ENCODE measurements around the gene CIRBP.

Gene CIRBP

DNA sequence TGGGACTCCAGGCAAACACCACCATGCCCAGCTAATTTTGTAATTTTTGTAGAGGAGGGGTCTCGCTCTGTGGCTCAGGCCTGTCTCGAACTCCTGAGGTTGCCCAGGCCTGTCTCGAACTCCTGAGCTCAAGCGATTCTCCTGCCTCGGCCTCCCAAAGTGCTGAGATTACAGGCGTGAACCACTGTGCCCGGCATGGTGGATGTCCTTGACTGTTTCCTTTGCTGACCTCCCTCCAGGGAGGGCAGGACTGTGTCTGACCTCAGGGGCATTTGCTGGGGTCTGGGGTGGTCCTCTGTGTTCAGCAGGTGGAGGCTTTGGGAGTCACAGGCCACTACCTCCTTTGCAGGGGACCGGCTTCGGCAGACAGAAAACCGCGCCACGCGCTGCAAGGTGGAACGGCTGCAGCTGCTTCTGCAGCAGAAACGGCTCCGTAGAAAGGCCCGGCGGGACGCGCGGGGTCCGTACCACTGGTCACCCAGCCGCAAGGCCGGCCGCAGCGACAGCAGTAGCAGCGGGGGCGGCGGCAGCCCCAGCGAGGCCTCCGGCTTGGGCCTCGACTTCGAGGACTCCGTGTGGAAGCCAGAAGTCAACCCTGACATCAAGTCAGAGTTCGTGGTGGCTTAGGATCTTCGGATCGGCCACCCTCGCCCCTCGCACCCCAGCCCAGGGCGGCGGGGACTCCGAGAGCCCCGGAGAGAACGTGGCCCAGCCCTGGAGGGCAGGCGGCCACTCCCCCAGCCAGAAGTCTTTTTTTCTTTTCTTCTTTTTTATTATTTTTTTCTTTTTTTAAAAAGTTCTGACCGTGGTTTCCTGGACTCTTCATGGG is 12.3 kb upstream of the CIRBP start:
- Histone ChIP-seq H3K4me3 (ENCODE audit: low read depth in 1 of 5, low read length in 5 of 5) (no peak overlapping the region), H3K27me3 (ENCODE audit: control insufficient read depth in 5 of 5, insufficient read depth in 4 of 5, low read length in 5 of 5) (peaks cover 0 to 6% (median 0%) of the 10 kb centered on the region in 5 donors), H3K4me1 (ENCODE audit: control insufficient read depth in 5 of 5, insufficient read depth in 5 of 5, low read length in 5 of 5) (peaks cover 8 to 85% (median 73%) of the 10 kb centered on the region in 5 donors), H3K9ac (ENCODE audit: low read length in 5 of 5) (no peak overlapping the region), H3K27ac (ENCODE audit: low read depth, low read length) (peak overlapping the region; percentile 10), H3K9me3 (ENCODE audit: control insufficient read depth in 5 of 5, low read length in 5 of 5) (peaks cover 0 to 2% (median 0%) of the 10 kb centered on the region in 5 donors), H3K36me3 (ENCODE audit: control insufficient read depth in 5 of 5, insufficient read depth in 5 of 5, low read length in 5 of 5) (peaks cover 0 to 46% (median 35%) of the 10 kb centered on the region in 5 donors)

DNA sequence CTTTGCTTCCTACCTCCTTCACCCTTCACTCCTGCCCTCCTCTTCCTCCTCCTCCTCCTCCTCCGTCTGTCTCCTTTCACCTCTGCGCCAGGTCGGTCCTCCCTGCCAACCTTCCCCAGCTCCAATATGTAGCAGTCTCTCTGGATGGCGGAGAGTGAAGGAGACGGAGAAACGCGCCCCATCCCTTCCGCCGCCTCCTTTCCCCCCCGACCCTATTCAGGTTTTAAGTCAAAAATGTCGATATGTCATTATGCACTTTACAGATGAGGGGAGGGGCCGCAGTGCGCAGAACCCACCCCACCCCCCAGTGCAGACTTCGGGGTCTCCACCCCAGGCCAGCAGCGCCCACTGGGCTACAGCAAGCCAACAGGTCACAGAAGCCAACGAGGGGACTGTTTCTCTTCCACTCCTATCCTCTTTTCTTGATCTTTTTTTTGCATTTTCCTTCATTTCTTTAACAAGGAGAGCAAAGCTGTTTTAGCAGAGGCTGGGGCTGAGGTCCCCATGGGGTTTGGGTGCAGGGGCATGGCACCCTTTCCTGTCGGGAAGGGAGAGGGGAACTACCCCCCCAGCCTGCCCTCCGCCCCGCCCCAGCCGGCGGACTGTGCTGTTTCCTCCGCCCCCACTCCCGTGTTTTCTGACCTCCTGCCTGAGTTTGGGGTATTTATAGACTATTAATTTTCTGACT is 11.5 kb upstream of the CIRBP start:
- Histone ChIP-seq H3K4me3 (ENCODE audit: low read depth in 1 of 5, low read length in 5 of 5) (no peak overlapping the region), H3K36me3 (ENCODE audit: control insufficient read depth in 5 of 5, insufficient read depth in 5 of 5, low read length in 5 of 5) (peaks cover 0 to 45% (median 34%) of the 10 kb centered on the region in 5 donors), H3K27me3 (ENCODE audit: control insufficient read depth in 5 of 5, insufficient read depth in 4 of 5, low read length in 5 of 5) (peaks cover 0 to 6% (median 0%) of the 10 kb centered on the region in 5 donors), H3K9me3 (ENCODE audit: control insufficient read depth in 5 of 5, low read length in 5 of 5) (peaks cover 0 to 2% (median 0%) of the 10 kb centered on the region in 5 donors), H3K27ac (ENCODE audit: low read depth, low read length) (peak overlapping the region; percentile 90), H3K9ac (ENCODE audit: low read length in 5 of 5) (no peak overlapping the region), H3K4me1 (ENCODE audit: control insufficient read depth in 5 of 5, insufficient read depth in 5 of 5, low read length in 5 of 5) (peaks cover 10 to 89% (median 79%) of the 10 kb centered on the region in 5 donors)

GRCh38 chr19:1258163-1258492 is 11.0 kb upstream of the CIRBP start:
- Histone ChIP-seq H3K27me3 (ENCODE audit: control insufficient read depth in 5 of 5, insufficient read depth in 4 of 5, low read length in 5 of 5) (peaks cover 0 to 6% (median 0%) of the 10 kb centered on the region in 5 donors), H3K9me3 (ENCODE audit: control insufficient read depth in 5 of 5, low read length in 5 of 5) (peaks cover 0 to 2% (median 0%) of the 10 kb centered on the region in 5 donors), H3K4me1 (ENCODE audit: control insufficient read depth in 5 of 5, insufficient read depth in 5 of 5, low read length in 5 of 5) (peaks cover 10 to 91% (median 82%) of the 10 kb centered on the region in 5 donors), H3K4me3 (ENCODE audit: low read depth in 1 of 5, low read length in 5 of 5) (peak overlapping the region in 1 of 5 donors; percentile 16), H3K27ac (ENCODE audit: low read depth, low read length) (peak overlapping the region; percentile 90), H3K36me3 (ENCODE audit: control insufficient read depth in 5 of 5, insufficient read depth in 5 of 5, low read length in 5 of 5) (peaks cover 0 to 45% (median 34%) of the 10 kb centered on the region in 5 donors), H3K9ac (ENCODE audit: low read length in 5 of 5) (peak overlapping the region in 1 of 5 donors; percentile 28)

DNA sequence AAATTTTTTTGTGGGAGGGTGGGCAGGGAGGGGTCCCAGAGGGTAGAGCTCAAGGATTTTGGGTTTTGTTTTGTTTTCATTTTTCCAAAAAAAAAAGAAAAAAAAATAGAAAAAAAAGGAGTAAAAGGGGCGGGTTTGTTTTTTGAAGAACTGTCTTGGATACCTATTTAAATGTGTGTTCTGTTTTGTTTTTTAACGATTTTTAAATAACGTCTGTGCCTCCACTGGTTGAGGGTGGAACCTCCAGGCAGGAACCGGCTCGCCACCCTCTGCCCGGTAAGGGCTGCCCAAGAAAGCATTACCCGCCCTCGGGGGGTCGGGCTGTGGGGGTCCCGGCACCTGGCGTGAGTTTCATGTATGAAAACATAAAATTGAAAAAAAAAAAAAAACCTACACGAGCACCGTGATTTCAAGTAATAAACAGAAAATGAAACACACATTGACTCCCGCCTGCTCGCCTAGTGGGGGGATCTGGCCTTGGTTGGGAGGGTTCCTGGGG is 10.4 kb upstream of the CIRBP start:
- peaks cover 0 to 44% (median 34%) of the 10 kb centered on the region in 5 donors for H3K36me3 ChIP-seq (ENCODE audit: control insufficient read depth in 5 of 5, insufficient read depth in 5 of 5, low read length in 5 of 5)
- H3K27ac ChIP-seq (ENCODE audit: low read depth, low read length): peak overlapping the region; percentile 90
- peak overlapping the region in 4 of 5 donors; percentile 24 to 97 (median 49) for H3K9ac ChIP-seq (ENCODE audit: low read length in 5 of 5)
- H3K4me1 ChIP-seq (ENCODE audit: control insufficient read depth in 5 of 5, insufficient read depth in 5 of 5, low read length in 5 of 5): peaks cover 10 to 86% (median 76%) of the 10 kb centered on the region in 5 donors
- H3K27me3 ChIP-seq (ENCODE audit: control insufficient read depth in 5 of 5, insufficient read depth in 4 of 5, low read length in 5 of 5): peaks cover 0 to 6% (median 0%) of the 10 kb centered on the region in 5 donors
- H3K9me3 ChIP-seq (ENCODE audit: control insufficient read depth in 5 of 5, low read length in 5 of 5): peaks cover 0 to 2% (median 0%) of the 10 kb centered on the region in 5 donors
- peak overlapping the region in 4 of 5 donors; percentile 36 to 81 (median 42) for H3K4me3 ChIP-seq (ENCODE audit: low read depth in 1 of 5, low read length in 5 of 5)

DNA sequence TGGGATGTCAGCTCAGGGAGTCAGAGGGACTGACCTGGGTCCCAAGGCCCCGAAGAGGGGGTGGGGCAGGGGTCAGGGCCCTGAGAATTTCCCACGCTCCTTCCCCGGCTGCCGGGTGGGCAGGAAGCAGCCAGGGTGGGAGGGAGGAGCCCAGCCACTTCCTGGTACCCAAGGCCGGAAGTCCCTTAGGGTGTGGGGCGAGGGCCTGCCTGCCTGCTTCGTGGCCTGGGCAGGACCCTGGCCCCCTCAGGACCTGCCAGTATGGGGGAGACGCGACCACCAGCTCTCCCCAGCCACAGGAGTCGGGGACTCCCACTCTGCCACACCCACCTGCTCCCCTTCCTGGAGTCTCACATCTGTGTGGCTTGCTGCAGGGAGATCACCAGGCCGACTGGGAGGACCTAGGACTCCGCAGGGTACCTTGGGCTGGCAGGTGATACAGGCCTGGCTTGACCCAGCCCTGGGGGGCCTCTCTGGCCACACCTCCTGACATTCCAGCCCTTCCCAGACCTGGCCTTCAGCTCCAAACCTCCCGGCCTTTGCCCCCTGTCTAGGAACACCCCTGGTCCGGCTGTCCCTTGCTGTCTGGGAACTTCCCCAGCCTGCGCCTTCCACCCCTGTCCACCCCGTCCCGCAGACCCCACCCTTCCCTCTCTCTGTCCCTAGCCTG is 9.8 kb upstream of the CIRBP start:
- peaks cover 10 to 80% (median 70%) of the 10 kb centered on the region in 5 donors for H3K4me1 ChIP-seq (ENCODE audit: control insufficient read depth in 5 of 5, insufficient read depth in 5 of 5, low read length in 5 of 5)
- peak overlapping the region; percentile 24 to 97 (median 59) for H3K9ac ChIP-seq (ENCODE audit: low read length in 5 of 5)

GRCh38 chr19:1259876-1260748 is 9.0 kb upstream of the CIRBP start:
- Histone ChIP-seq H3K9me3 (ENCODE audit: control insufficient read depth in 5 of 5, low read length in 5 of 5) (peaks cover 0 to 2% (median 0%) of the 10 kb centered on the region in 5 donors), H3K9ac (ENCODE audit: low read length in 5 of 5) (peak overlapping the region in 4 of 5 donors; percentile 16 to 63 (median 47)), H3K27me3 (ENCODE audit: control insufficient read depth in 5 of 5, insufficient read depth in 4 of 5, low read length in 5 of 5) (peaks cover 0 to 6% (median 0%) of the 10 kb centered on the region in 5 donors), H3K4me1 (ENCODE audit: control insufficient read depth in 5 of 5, insufficient read depth in 5 of 5, low read length in 5 of 5) (peaks cover 12 to 76% (median 65%) of the 10 kb centered on the region in 5 donors), H3K27ac (ENCODE audit: low read depth, low read length) (peak overlapping the region; percentile 90), H3K36me3 (ENCODE audit: control insufficient read depth in 5 of 5, insufficient read depth in 5 of 5, low read length in 5 of 5) (peaks cover 0 to 30% (median 22%) of the 10 kb centered on the region in 5 donors), H3K4me3 (ENCODE audit: low read depth in 1 of 5, low read length in 5 of 5) (peak overlapping the region in 3 of 5 donors; percentile 11 to 81 (median 44))

More for the DNA sequence above, 9.8 kb upstream of the CIRBP start:
- H3K27ac ChIP-seq (ENCODE audit: low read depth, low read length): peak overlapping the region; percentile 90
- peaks cover 0 to 6% (median 0%) of the 10 kb centered on the region in 5 donors for H3K27me3 ChIP-seq (ENCODE audit: control insufficient read depth in 5 of 5, insufficient read depth in 4 of 5, low read length in 5 of 5)
- peak overlapping the region in 4 of 5 donors; percentile 36 to 81 (median 42) for H3K4me3 ChIP-seq (ENCODE audit: low read depth in 1 of 5, low read length in 5 of 5)
- peaks cover 0 to 38% (median 29%) of the 10 kb centered on the region in 5 donors for H3K36me3 ChIP-seq (ENCODE audit: control insufficient read depth in 5 of 5, insufficient read depth in 5 of 5, low read length in 5 of 5)
- peaks cover 0 to 2% (median 0%) of the 10 kb centered on the region in 5 donors for H3K9me3 ChIP-seq (ENCODE audit: control insufficient read depth in 5 of 5, low read length in 5 of 5)

DNA sequence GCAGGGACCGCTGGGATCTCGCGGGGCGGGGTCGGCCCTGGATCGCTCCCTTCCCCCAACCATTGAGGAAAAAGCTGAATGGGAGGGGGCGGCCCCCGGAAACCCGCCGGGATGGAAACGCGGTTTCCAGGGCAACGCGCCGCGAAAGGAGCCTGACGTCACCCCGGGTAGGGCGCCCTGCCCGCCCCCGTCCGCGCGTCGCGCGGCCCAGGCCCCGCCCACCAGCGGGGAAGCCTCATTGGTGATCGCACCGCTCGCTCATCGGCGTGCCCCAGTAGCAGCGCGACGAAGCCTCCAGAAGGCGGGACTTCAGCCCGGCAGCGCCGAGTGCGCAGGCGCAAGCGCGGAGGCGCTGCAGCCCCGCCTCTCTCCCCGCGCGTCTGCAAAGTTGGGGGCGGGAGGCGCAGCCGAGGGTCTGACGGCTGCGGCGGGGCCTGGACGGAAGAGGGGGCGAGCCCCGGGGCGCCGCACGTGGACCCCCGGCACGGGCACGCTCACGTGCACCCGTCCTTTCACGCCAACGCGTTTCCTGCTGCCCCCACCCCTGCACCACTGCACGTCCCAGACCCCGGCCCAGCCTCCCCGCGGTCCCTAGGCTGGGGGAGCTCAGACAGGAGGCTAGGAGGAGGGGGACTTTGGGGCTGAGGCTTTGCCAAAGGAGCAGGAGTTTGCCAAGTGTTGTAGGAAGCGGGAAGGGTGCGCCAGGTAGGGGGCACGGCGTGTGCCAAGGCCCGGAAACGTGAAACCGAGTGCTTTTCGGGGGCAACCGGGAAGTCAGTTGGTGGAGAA is 8.2 kb upstream of the CIRBP start:
- Histone ChIP-seq H3K27me3 (ENCODE audit: control insufficient read depth in 5 of 5, insufficient read depth in 4 of 5, low read length in 5 of 5) (peaks cover 0 to 6% (median 0%) of the 10 kb centered on the region in 5 donors), H3K27ac (ENCODE audit: low read depth, low read length) (peak overlapping the region; percentile 90), H3K9me3 (ENCODE audit: control insufficient read depth in 5 of 5, low read length in 5 of 5) (peaks cover 0 to 2% (median 0%) of the 10 kb centered on the region in 5 donors), H3K9ac (ENCODE audit: low read length in 5 of 5) (peak overlapping the region in 4 of 5 donors; percentile 6 to 74 (median 73)), H3K4me1 (ENCODE audit: control insufficient read depth in 5 of 5, insufficient read depth in 5 of 5, low read length in 5 of 5) (peaks cover 16 to 75% (median 64%) of the 10 kb centered on the region in 5 donors), H3K4me3 (ENCODE audit: low read depth in 1 of 5, low read length in 5 of 5) (peak overlapping the region; percentile 67 to 81 (median 72)), H3K36me3 (ENCODE audit: control insufficient read depth in 5 of 5, insufficient read depth in 5 of 5, low read length in 5 of 5) (peaks cover 0 to 22% (median 13%) of the 10 kb centered on the region in 5 donors)

- Histone ChIP-seq H3K4me1 (ENCODE audit: control insufficient read depth in 5 of 5, insufficient read depth in 5 of 5, low read length in 5 of 5) (peaks cover 17 to 78% (median 68%) of the 10 kb centered on the region in 5 donors), H3K4me3 (ENCODE audit: low read depth in 1 of 5, low read length in 5 of 5) (peak overlapping the region; percentile 67 to 81 (median 72)), H3K36me3 (ENCODE audit: control insufficient read depth in 5 of 5, insufficient read depth in 5 of 5, low read length in 5 of 5) (peaks cover 0 to 18% (median 10%) of the 10 kb centered on the region in 5 donors), H3K9me3 (ENCODE audit: control insufficient read depth in 5 of 5, low read length in 5 of 5) (peaks cover 0 to 2% (median 0%) of the 10 kb centered on the region in 5 donors), H3K27me3 (ENCODE audit: control insufficient read depth in 5 of 5, insufficient read depth in 4 of 5, low read length in 5 of 5) (peaks cover 0 to 6% (median 0%) of the 10 kb centered on the region in 5 donors), H3K9ac (ENCODE audit: low read length in 5 of 5) (peak overlapping the region in 4 of 5 donors; percentile 6 to 74 (median 73)), H3K27ac (ENCODE audit: low read depth, low read length) (peak overlapping the region; percentile 86)
Observed at GRCh38 chr19:1261538-1261797, 7.7 kb upstream of the CIRBP start.
